ENCODE measurements around the gene RAMACL. TPM values are rescaled to one million over a fixed set of nuclear protein-coding genes. Genes with fewer than 3 reads are reported as not detected.

The RAMACL gene
- total and polyA plus RNA-seq, 2 of the 13 experiments (the other 11 are each of a cell fraction or from before 2014, with no cell fraction given), result 0.09 to 0.29 TPM

GRCh38 chr6:166586424-166587156 lies at the start of gene RAMACL (continued):
- TF ChIP-seq ZBTB2 (CRISPR knock-in tag; IDR thresholded peaks at IDR 0.05; ENCODE audit: low read depth) (no peak), ZSCAN22 (CRISPR knock-in tag; IDR thresholded peaks at IDR 0.05) (no peak), MYPOP (CRISPR knock-in tag; IDR thresholded peaks at IDR 0.05) (no peak), MAFK (conservative IDR thresholded peaks at IDR 0.05 in 1 of 2, IDR thresholded peaks at IDR 0.05 in 1 of 2; ENCODE audit: low read length in 2 of 2) (no peak), HOMEZ (CRISPR knock-in tag; IDR thresholded peaks at IDR 0.05; ENCODE audit: low read depth) (no peak), SP2 (CRISPR knock-in tag; IDR thresholded peaks at IDR 0.05) (no peak), ZNF724P (CRISPR knock-in tag; IDR thresholded peaks at IDR 0.05; ENCODE audit: borderline replicate concordance) (no peak), SNAPC4 (CRISPR knock-in tag; IDR thresholded peaks at IDR 0.05) (no peak), THAP11 (CRISPR knock-in tag; IDR thresholded peaks at IDR 0.05) (peak; percentile 94), ATF6 (CRISPR knock-in tag; conservative IDR thresholded peaks at IDR 0.05) (no peak), ZNF260 (CRISPR knock-in tag; IDR thresholded peaks at IDR 0.05; ENCODE audit: borderline replicate concordance, low read depth) (no peak), HCFC1 (IDR thresholded peaks at IDR 0.05; ENCODE audit: low read depth, low read length) (0 out of 2 replicates have a peak, but pooled peaks have one; percentile 39), ZNF549 (CRISPR knock-in tag; IDR thresholded peaks at IDR 0.05) (no peak), RAD51 (IDR thresholded peaks at IDR 0.05; ENCODE audit: borderline replicate concordance) (peak; percentile 10; the same call in 1 of the 2 replicates), GPBP1L1 (CRISPR knock-in tag; IDR thresholded peaks at IDR 0.05) (no peak)

Measured in HepG2 (cell line).